ENCODE results near the gene IMMP2L.

IMMP2L gene

DNA sequence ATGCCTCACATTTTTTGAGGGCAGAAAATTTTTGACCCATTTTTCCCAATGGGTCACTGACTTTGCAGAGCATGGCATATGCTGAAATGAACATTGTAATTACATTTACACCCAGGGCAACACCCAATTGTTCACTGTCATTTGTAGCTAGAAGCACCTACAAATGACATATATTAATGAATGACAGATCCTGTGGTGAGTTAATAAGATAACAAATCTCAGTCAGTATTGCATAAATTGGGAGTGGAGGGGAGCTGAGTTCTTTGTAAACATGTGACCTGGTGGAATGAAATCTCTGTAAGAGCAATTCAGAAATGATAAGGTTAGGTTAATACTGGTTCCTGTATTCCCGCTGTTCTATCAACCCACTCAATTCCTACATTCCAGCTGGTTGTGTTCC, 726.4 kb downstream of the IMMP2L start:
- DNase-seq = no peak

DNA sequence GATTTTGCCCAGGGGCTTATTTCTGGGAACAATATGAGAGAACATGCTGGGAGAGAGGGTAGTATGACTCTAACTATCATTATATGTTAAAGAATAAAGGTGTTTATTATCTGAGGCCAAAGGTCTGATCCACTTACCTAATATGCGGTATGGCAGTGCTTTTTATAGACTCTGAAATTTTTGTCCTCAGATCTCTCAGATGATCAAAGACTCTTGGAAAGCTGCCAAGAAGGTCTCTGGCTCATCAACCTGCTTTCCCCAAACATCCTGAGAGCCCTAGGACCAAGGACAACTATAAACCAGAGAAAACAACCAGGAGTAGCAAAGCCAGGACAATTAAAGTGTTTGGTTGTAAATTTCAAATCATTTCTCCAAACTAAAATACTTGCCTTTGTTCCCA, 727.1 kb downstream of the IMMP2L start:
- DNase-seq = no peak

DNA sequence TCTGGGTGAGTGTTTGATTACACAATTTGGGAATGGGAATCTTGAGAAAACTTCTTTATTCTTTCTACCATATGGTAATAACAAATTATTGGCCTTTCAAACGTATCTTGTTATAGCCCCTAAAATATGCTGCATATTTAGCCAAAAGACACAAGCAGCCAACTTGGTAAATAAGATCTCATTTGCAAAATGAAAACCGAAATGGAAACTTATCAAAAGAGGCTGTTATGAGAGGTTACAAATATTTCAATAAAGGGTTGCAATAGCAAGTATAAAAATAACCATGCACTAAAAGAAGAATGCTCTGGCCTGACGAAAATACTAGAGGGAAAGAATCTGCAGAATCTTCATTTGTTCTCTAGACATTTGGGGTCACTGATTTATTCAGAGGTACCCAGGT, 730.9 kb downstream of the IMMP2L start:
- DNase-seq = no peak

DNA sequence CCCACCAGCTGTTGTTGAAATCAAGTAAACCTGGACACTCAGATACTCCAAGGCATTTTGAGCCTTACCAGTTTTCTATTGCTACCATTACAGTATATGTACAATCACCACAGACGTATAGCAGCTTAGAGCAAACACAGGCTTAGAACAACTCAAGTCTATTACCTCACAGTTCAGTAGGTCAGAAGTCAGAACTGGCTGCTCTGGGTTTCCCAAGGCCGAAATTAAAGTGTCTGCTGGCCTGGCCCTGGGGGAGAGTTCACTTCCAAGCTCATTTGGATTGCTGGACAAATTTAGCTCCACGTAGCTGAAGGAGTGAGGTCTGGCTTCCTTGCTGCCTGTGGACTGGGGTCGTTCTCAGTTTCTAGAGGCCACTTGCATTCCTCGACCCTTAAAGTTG, 731.5 kb downstream of the IMMP2L start:
- no peak for DNase-seq

DNA sequence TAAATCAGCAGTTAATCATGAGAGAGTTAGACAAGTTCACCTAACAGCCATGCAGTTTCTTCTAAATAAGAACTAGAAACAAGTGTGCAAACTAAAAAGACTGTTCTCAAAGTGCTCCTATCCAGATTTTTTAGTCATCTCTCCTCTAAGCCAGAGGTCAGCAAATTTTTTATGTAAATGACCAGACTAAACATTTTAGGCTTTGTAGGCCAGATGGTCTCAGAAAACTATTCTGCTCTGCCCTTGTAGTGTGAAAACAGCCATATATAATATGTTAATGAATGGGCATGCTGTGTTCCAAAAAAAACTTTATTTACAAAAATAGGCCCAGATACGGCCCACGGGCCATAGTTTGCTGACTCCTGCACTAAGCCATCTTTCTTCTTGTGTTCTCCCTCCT, 734.4 kb downstream of the IMMP2L start:
- DNase-seq = no peak

DNA sequence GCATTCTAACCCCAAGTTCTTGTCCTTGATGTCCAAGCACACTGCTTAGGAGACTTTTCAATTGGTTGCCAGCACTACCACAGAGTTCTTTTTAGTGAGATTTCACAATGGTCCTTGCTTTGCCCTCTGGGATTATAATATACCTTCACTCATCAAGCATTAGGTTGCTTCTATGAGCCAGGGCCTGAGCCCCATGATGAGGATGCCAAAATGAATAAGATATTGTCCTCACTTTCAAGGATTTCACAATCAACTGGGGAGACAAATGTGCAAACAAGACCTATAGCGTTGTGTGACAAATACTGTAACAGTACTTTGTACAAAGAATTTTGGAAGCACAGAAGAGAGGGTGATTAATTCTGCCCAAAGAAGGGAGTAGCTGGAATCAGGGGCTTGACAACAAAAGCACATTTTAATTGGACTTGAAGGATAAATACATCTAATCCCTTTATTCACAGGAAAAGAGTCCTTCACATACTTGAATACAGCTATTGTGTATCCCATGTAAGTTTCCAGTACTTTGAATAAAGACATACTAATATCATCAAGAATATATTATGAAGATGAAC, 734.9 kb downstream of the IMMP2L start:
- DNase-seq = no peak

DNA sequence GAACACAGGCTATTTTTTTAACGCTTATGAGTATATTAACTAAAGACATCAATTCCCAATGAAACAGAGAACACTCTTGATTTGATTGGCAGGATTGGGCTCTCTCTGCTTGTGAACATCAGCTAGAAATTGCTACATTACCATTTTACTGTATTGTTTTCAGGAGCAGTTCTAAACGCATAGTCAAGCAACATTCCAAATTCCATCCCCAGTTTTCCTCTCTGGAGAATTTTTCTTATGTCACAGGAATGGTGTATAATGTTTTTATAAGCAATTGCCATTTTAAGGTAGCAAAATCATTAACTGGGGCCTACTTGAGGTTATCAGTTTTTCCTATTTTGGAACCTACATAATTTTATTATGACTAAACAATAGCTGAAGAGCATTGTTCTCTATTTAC, 748.3 kb downstream of the IMMP2L start:
- no peak for DNase-seq

DNA sequence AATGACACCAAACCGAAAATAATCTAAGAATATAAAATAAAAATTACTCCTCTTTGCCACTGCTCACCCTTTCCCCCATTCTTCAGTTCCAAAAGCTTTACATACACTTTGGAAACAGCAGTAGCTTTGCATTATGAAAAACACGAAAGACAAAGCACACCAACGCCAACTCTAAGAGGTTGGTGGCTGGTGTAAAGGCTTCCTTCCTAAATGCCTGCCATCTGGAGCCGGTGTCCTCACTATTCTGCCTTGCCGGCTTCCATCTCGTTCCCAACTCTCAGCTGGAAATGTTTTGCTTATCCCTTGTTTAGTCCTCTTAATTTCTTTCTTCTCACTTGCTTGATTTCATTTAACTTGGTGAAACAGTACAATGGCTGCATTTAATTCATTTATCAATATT, 752.5 kb downstream of the IMMP2L start:
- no peak for DNase-seq

DNA sequence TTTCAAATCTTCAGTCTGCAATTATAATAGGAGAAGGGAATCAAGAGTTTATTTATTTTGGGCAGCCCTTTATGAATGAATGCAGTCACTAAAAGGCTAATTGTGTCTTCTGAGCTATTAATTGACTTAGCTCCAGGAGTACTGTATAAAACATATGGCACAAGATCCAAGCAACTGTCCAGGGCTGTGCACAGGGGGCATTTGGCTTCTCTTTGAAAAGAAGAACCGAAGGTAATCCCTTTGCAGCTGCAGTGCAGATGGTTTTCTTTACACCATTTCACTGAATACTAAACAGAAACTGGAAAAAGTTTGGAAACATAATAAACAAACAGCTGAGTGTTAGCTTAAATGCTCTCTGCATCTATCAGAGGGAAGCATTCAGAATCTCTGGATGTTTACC, 753.9 kb downstream of the IMMP2L start:
- no peak for DNase-seq

DNA sequence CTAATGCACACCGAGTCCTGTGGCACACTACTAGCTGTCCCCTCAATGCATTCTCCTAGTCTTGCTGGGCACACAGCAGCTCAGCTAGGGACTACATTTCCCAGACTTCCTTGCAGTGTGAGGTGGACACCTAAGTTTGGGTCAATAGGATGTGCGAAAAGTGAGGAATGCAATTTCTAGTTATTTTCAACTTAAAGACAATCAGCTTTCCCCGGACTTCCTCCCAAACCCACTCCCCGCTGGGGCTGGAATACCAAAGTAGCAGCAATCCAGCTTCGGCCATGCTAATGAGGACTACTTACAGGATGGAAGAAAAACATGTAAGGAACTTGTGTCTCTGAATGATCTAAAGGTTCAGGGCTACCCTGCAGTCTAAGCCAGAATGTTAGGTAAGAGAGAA, 757.8 kb downstream of the IMMP2L start:
- no peak for DNase-seq

DNA sequence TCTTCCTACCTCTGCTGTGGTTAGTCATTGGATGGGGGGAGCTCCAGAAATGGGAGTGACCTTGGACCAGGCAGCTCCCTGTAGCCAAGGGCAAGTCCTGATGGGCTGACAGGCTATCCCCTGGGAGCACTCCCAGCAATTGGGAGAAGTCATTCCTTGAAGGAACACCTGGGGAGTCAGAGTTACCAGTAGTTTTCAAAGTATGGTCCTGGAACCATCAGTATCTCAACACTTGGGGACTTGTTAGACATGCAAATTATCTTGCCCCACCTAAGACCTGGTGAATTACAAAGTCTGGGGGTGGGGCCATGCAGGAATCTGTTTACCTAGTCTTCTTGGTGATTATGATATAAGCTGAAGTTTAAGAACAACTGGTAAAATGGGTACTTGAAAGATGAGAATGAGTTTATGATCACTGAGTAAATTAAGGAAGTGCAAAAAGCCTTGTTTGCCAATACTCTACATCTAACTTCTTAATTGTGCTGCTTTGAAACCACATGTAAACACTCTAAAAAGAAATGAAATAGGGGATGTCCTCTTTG, 758.6 kb downstream of the IMMP2L start:
- DNase-seq = no peak

DNA sequence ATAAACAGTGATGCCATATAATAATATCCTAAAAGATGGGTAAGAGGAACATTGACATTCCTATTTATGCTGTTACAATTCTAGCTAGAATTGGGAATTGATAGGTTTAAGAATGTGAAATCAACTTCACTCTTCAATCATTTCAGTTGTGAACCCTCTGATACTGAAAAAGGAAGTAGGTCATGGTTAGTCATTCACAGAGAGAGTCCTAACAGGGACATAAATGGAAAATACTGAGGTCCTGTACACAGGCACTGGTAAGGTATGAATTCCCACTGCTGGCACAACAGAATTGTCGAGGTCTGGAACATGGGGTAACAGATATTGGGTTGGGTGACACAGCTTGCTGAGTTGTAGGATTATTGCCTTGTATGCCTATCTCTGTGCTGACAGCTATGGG, 760.8 kb downstream of the IMMP2L start:
- DNase-seq = no peak

DNA sequence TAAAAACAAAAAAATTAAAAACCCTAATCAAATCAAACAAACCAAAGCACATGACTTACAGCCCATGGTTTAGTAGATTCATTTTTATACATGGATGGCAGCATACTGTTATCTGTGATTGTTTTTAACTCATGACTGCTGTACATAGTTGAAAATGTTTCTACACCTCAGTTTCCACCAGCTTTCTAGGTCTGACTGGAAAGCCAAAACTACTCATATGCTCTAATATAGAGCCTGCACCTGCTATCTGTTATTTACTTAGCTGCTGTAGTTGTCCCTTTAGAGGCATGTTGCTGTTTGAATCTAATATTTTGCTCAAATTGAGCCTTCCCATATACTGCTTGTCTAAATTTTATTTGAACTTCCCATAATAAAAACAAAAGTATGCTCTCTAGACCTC, 761.3 kb downstream of the IMMP2L start:
- DNase-seq = no peak

DNA sequence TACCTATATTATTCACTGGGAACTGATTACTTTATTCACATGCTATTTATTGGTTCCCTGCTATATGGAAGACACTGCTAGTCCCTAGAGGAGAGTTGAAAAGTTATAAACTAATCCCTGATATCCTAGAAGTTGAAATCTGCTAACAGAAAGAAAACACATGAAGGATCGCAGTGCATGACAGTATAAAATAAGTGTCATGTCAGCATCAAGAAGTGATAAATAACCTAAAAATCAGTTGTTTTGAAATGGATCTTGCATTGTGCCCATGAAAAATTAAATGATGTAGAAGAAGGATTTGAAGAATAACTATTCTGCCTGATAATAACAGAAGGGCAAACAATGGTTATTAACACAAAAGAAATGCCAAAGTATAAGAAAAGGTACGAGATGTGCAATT, 764.6 kb downstream of the IMMP2L start:
- no peak for DNase-seq

DNA sequence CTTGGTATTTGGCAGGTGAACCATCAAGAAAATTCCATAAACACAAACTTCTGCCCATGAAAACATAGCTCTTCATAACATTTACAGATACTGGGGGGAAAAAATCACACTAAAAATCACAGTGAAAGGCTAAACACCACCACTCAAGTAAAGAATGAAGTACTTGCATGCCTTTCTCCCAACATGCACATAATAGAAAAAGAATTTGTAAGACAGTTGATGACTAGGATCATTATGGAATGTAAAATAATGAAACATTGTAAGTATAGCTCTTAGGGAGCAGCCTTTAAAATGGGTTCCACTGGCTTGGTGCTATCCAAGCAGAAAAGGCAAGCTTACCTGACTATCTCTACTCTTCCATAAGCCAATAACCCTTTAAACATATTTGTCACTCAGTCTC, 771.3 kb downstream of the IMMP2L start:
- no peak for DNase-seq

DNA sequence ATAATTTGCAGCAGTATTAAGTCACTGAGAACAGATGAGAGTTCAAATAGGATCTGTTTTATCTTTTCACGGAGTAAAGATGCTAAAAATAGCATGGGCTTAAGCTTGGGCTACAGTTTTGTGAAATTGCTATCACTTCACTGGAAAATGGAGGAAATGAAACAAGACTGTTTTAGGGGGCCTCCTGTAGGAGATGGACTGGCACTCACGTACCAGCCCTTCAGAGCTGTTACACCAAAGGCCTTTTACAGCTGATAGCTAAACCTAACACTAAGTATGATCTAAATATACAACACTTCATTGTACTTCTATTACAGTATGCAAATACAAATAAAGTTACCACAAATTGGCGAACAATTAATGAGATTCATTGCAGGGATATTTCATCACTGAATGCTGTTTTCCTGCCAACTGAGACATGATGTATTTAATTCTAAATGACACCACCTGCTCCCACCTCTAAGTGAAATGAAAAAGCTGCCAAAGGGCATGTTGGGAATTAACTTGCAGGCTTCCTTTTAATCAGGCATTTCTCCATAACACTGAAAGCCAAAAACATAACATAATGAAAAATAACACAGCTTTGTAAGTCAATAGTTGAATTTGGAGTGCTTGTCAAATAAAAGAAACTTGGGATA, 775.8 kb downstream of the IMMP2L start:
- DNase-seq = no peak

DNA sequence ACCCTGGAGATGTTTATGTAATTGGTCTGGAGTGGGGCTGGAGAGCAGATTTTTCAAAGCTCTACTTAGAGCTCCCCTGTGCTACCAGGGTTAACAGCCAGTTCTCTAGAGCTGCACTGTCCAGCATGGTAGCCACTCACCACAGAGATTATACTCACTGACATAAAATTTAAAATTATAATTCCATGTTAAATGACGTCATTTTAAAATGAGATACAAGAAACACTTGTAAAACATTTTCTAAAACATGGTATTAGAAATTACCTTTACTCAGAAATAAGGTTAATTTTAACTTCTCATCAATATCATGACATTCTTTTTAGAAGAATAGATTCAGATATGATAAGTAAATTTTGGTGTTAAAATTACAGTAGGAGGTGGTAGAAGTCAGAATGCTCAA, 777.5 kb downstream of the IMMP2L start:
- DNase-seq = no peak

DNA sequence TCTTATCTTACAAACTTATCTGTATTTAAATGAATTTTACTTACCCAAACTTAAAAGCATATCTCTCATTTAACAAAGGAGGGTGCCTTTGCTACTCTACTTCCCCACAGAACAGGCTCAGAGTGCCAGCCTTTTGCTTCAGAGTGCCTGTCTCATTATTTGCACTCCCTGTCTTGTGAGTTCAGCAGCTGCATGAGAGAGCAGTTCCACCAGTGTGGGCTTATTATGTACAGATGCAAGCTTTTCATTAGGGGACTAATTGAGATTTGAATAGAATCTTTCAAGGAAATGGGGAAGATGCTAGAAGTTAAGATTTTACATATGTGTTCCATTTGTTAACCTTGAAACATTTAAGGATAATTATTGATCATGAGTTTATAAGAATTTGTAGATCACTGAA, 781.6 kb downstream of the IMMP2L start:
- no peak for DNase-seq

DNA sequence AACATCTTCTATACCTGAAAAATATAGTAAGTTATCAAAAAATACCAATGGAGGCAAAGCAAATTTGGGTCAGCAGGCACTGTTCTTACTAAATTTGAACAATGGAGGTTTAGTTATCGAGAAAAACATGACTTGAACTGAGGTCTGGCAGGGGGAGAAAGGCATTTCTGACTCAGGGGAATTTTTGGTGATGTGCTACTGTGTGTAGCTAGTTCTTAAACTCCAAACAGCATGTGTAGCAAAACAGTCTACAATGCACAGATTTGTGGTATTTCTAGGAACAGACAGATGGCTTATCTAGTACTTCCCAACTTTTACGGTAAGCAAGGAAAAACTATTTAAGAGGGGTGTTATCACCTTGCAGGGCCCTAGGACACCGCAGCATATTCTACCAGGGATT, 783.0 kb downstream of the IMMP2L start:
- no peak for DNase-seq

DNA sequence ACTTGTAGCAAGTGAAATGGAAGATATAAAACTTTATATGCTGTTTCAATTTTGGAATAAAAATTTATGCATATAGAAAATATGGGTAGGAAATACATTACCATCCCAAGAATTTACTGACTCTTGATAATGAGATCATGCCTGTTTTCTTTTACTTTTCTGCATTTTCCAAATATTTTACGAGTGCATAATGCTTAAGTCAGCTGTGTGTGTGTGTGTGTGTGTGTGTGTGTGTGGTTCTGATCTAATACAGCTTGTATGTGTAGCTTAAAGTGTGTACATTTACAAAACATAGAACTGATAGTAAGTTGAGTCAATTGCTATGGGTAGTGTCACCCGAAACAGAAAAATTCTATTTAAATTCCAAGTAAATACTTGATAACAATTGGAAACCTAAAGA, 787.2 kb downstream of the IMMP2L start:
- no peak for DNase-seq

DNA sequence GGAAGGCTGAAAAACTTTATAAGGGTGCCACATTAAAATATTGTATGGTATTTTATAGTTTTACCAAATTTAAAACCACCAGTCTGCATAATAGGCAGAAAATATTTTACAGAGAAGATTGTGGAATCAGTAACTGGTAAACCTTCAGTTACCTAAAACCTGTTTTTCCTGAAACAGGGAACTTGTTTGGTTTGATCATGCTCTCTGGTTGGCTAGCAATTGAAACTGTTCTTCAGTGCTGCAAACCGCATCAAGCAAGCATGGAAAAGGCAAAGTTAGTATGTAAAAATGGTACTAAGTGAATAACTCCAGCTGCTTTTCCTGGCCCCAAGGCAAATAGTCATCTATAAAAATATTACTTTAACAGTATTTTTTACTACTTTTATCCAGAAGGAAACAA, 788.2 kb downstream of the IMMP2L start:
- no peak for DNase-seq

DNA sequence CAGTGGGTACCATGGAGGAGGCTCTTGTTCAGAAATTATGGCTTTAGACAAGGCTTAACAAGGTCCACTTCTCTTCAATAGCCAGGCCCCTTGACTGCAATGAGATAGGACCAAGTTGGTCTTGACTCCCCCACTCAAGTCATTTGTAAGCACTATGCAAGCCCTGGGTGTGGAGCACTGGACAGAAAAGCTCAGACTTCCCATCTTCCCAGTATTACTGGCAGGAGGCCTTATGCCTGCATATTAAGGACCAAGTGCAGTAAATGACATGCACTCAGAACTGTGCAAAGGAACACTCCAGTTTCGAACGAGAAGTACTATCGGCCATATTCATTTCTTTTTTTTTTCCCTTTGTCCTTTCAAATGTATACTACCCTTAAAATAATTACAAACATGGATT, 789.7 kb downstream of the IMMP2L start:
- no peak for DNase-seq

DNA sequence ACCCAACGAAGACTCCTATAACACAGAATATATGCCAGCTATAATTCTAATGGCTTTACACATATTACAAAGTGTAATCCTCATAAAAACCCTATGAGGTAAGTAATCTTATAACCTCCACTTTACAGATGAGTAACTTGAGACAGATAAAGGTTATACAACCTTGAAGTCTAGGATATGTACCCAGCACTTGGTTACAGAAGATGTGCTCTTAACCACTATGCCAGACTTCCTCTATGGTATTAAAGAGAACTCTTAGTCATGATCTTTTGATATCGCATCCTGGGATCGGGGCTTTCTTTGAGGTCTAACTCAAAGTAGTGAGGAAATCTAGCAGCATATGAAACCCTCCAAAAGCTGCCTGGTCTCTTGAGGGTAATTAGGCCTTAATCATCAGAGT, 790.6 kb downstream of the IMMP2L start:
- no peak for DNase-seq

DNA sequence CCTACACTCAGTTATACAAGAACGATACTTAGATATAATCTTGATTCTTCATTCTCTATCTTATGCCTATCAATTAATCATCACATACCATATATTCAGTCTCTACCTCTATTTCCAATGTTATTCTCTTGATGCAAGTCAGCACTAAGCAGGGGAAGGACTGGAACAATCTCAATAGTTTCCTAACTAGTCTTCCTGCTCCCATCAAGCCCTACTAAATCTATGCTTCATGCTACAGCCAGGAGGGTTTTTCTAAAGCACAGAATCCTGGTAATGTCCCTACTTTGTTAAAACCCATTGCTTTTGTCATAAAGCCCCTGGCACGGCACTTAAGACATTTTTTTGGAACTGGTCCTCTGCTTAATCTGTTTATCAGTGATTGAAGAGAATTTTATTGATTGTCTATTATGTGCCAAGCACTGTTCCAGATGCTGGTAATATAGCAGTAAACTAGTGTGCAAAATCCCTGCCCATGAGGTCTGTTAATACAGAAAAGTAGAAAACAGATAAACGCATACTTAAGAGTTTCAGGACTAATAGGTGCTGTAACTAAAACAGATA, 794.7 kb downstream of the IMMP2L start:
- DNase-seq = no peak

DNA sequence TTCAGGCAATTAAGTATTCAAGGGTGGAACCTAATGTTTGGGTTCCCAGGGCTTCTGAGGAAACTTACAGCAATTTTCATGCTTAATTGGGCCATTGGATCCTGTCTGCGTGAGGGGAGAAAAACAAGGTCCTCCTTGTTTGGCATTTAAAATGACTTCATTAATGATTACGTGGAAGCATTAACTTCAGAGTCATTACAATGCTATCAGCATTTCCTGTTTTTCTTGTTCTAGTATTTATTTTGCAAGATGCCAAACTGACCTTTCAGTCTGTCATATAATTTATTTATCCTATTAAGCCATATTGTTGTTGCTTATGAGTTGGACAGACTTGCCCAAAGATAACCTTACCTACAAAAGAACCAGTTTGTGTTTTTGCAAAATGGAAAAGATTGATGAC, 795.4 kb downstream of the IMMP2L start:
- DNase-seq = no peak

All from activated CD4-positive, alpha-beta T cell treated with anti-CD3 and anti-CD28 coated beads, Interleukin-2, amount 50 U/mL, for 1 hour (primary cell).